ENCODE data around the gene USP20. TPM values are rescaled to one million over a fixed set of nuclear protein-coding genes. Genes with fewer than 3 reads are reported as not detected.

Gene USP20
- total and polyA plus RNA-seq, 10 of the 15 experiments (the other 5 are each of a cell fraction or from before 2014, with no cell fraction given): 0.66 to 23.3 (median 11.0) TPM

DNA sequence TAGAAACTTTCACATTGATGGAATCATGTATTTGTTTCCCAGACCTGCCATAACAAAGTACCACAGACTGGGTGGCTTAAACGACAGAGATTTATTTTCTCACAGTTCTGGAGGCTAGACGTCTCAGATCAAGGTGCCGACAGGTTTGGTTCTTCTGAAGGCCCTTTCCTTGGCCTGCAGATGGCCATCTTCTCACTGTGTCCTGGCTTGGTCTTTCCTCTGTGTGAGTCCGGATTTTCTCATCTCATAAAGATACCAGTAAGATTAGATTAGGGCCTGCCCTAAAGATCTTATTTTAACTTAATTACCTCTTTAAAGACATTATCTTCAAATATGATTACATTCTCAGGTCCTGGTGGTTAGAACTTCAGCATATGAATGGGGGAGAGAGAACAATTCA is 5.8 kb downstream of the USP20 start:
- ChIA-PET SMC1A (ENCODE audit: uncharacterized antibody, unreplicated experiment) (interaction anchor here (0.6 kb wide), 1 partner anchor 198 kb away, joined by 6 read pairs; no protein-coding TSS in a partner anchor), POLR2A (no interaction called here)
- H3K4me1 ChIP-seq (ENCODE audit: control insufficient read depth, insufficient read depth, low read length): peaks cover 7% of the 10 kb centered on the region; the same call in 1 of the 2 replicates
- TF ChIP-seq TBL1XR1 (IDR thresholded peaks at IDR 0.05; ENCODE audit: low read depth, low read length) (no peak), SPI1 (IDR thresholded peaks at IDR 0.05; ENCODE audit: borderline replicate concordance, insufficient read depth, low read depth, low read length) (no peak), MYB (IDR thresholded peaks at IDR 0.05; ENCODE audit: borderline replicate concordance, low read depth, low read length) (no peak), CBX3 (IDR thresholded peaks at IDR 0.05; ENCODE audit: borderline replicate concordance, low read depth) (no peak), SREBF1 (IDR thresholded peaks at IDR 0.05; ENCODE audit: low read length) (no peak), FOXM1 (IDR thresholded peaks at IDR 0.05; ENCODE audit: low read depth, low read length) (no peak), MEF2B (IDR thresholded peaks at IDR 0.05; ENCODE audit: partially characterized antibody, poor library complexity, severe bottlenecking) (no peak), RCOR1 (conservative IDR thresholded peaks at IDR 0.05; ENCODE audit: low read depth, low read length) (no peak), TCF3 (IDR thresholded peaks at IDR 0.05; ENCODE audit: borderline replicate concordance, insufficient read depth, low read depth, low read length) (no peak), POLR2AphosphoS2 (IDR thresholded peaks at IDR 0.05; ENCODE audit: low read depth, low read length) (no peak), NR2F1 (conservative IDR thresholded peaks at IDR 0.05) (no peak)
- TF ChIP-seq, protein P1, sequence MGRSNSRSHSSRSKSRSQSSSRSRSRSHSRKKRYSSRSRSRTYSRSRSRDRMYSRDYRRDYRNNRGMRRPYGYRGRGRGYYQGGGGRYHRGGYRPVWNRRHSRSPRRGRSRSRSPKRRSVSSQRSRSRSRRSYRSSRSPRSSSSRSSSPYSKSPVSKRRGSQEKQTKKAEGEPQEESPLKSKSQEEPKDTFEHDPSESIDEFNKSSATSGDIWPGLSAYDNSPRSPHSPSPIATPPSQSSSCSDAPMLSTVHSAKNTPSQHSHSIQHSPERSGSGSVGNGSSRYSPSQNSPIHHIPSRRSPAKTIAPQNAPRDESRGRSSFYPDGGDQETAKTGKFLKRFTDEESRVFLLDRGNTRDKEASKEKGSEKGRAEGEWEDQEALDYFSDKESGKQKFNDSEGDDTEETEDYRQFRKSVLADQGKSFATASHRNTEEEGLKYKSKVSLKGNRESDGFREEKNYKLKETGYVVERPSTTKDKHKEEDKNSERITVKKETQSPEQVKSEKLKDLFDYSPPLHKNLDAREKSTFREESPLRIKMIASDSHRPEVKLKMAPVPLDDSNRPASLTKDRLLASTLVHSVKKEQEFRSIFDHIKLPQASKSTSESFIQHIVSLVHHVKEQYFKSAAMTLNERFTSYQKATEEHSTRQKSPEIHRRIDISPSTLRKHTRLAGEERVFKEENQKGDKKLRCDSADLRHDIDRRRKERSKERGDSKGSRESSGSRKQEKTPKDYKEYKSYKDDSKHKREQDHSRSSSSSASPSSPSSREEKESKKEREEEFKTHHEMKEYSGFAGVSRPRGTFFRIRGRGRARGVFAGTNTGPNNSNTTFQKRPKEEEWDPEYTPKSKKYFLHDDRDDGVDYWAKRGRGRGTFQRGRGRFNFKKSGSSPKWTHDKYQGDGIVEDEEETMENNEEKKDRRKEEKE (IDR thresholded peaks at IDR 0.05): no peak
- TF ChIP-seq, protein P2, sequence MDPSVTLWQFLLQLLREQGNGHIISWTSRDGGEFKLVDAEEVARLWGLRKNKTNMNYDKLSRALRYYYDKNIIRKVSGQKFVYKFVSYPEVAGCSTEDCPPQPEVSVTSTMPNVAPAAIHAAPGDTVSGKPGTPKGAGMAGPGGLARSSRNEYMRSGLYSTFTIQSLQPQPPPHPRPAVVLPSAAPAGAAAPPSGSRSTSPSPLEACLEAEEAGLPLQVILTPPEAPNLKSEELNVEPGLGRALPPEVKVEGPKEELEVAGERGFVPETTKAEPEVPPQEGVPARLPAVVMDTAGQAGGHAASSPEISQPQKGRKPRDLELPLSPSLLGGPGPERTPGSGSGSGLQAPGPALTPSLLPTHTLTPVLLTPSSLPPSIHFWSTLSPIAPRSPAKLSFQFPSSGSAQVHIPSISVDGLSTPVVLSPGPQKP (IDR thresholded peaks at IDR 0.05; ENCODE audit: low read depth, low read length): no peak
- TF ChIP-seq, protein P3, sequence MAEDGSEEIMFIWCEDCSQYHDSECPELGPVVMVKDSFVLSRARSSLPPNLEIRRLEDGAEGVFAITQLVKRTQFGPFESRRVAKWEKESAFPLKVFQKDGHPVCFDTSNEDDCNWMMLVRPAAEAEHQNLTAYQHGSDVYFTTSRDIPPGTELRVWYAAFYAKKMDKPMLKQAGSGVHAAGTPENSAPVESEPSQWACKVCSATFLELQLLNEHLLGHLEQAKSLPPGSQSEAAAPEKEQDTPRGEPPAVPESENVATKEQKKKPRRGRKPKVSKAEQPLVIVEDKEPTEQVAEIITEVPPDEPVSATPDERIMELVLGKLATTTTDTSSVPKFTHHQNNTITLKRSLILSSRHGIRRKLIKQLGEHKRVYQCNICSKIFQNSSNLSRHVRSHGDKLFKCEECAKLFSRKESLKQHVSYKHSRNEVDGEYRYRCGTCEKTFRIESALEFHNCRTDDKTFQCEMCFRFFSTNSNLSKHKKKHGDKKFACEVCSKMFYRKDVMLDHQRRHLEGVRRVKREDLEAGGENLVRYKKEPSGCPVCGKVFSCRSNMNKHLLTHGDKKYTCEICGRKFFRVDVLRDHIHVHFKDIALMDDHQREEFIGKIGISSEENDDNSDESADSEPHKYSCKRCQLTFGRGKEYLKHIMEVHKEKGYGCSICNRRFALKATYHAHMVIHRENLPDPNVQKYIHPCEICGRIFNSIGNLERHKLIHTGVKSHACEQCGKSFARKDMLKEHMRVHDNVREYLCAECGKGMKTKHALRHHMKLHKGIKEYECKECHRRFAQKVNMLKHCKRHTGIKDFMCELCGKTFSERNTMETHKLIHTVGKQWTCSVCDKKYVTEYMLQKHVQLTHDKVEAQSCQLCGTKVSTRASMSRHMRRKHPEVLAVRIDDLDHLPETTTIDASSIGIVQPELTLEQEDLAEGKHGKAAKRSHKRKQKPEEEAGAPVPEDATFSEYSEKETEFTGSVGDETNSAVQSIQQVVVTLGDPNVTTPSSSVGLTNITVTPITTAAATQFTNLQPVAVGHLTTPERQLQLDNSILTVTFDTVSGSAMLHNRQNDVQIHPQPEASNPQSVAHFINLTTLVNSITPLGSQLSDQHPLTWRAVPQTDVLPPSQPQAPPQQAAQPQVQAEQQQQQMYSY (CRISPR knock-in tag; IDR thresholded peaks at IDR 0.05): no peak

More for the DNA sequence above, 5.8 kb downstream of the USP20 start:
- H2AFZ ChIP-seq (ENCODE audit: control insufficient read depth, low read depth, low read length): no peak overlapping the region
- no peak overlapping the region for H3K9ac ChIP-seq (ENCODE audit: control insufficient read depth, insufficient read depth, low read length)
- ChIA-PET CTCF (interaction anchor here (0.5 kb wide), 1 partner anchor 75 kb away, joined by 3 read pairs; no protein-coding TSS in a partner anchor), RAD21 (ENCODE audit: unreplicated experiment) (no interaction called here)
- ATAC-seq (no peak), DNase-seq (ENCODE audit: low read depth, low spot score) (no peak), FAIRE-seq (no peak)
- 78% methylated on average over 4 of the region's 4 CpGs for WGBS (ENCODE audit: insufficient coverage, insufficient replicate concordance, low lambda C conversion rate, missing lambda C conversion rate)
- peaks cover 9% of the 10 kb centered on the region for H3K79me2 ChIP-seq (ENCODE audit: control insufficient read depth, insufficient read depth, low read length)
- intact Hi-C loops (cut with micrococcal nuclease; ENCODE audit: unreplicated experiment): no loop called here
- in situ Hi-C loops (cut with MboI): loop anchor here (25.0 kb wide), 1 partner anchor 1421 kb away; no protein-coding TSS in a partner anchor
- BruUV-seq (replicated peaks): no TSS peak
- H3K27ac ChIP-seq (ENCODE audit: control insufficient read depth, insufficient read depth): no peak overlapping the region
- H3K4me3 ChIP-seq: no peak overlapping the region
- H3K4me2 ChIP-seq (ENCODE audit: control insufficient read depth, insufficient read depth): no peak overlapping the region
- H3K9me3 ChIP-seq (replicated peaks; ENCODE audit: control insufficient read depth, insufficient read depth, low read length): no peaks in the 10 kb centered on the region
- no peaks in the 10 kb centered on the region; a peak in 1 of 4 replicates for H3K27me3 ChIP-seq (replicated peaks in 1 of 2; ENCODE audit: control insufficient read depth in 2 of 2, insufficient read depth in 2 of 2, low read length in 1 of 2)
- no peaks in the 10 kb centered on the region for H4K20me1 ChIP-seq (ENCODE audit: control insufficient read depth, insufficient read depth)
- no peaks in the 10 kb centered on the region; a peak in 1 of 4 replicates for H3K36me3 ChIP-seq (ENCODE audit: control insufficient read depth in 2 of 2, insufficient read depth in 2 of 2, low read length in 1 of 2)
